ENCODE results near the gene CPB1.

Gene CPB1

DNA sequence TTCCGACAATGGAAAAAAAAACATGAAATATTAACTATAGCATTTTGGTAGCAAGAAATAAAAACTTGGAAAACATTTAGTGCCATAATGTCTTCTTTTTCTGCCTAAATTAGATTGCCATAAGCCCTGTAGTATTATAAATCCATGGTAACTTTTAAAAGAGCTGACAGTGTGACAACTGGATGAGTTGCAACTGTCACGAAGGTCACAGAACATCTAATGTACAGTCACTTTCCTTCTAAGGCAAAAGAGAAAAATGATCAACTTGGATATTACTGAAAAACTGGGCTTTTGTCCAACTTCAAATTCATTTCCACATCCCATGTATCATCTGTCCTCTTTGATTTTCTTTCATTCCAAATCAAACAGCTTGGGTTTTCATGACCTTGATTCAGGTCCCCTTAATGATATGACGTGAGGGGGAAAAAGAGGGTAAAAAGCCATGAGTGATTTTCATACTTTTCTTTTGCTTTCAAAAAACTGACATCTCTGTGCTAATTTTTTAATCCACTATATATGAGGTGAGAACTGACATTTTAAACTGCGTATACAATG lies 602 bp downstream of the CPB1 start:
- H3K4me3 ChIP-seq (ENCODE audit: low read depth in 1 of 5, low read length in 5 of 5), result no peak overlapping the region
- no peak overlapping the region for H3K27ac ChIP-seq (ENCODE audit: low read depth, low read length)
- no peaks in the 10 kb centered on the region for H3K27me3 ChIP-seq (ENCODE audit: control insufficient read depth in 5 of 5, insufficient read depth in 4 of 5, low read length in 5 of 5)
- no peak overlapping the region for H3K9ac ChIP-seq (ENCODE audit: low read length in 5 of 5)
- peaks cover 0 to 7% (median 3%) of the 10 kb centered on the region in 5 donors for H3K4me1 ChIP-seq (ENCODE audit: control insufficient read depth in 5 of 5, insufficient read depth in 5 of 5, low read length in 5 of 5)
- H3K9me3 ChIP-seq (ENCODE audit: control insufficient read depth in 5 of 5, low read length in 5 of 5), result no peaks in the 10 kb centered on the region
- no peaks in the 10 kb centered on the region for H3K36me3 ChIP-seq (ENCODE audit: control insufficient read depth in 5 of 5, insufficient read depth in 5 of 5, low read length in 5 of 5)

DNA sequence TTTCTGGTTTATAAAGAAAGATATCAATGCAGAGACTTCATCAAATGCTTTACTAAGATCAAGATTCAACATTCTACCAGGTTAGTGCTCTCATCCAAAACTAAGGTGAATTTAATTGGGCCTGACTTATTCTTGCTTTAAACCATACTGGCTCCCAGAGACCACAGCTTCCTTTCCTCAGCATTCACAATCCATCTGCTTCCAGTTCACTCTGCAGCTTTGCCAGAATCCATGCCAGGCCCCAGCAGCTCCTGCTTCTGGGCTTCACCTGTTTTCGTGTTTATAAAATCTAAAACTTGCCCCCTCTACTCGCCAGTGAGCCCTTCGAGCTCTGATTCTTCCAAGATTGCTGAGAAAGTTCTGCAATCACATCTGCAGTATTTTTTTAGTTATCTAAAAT lies 2.3 kb downstream of the CPB1 start:
- H3K9ac ChIP-seq (ENCODE audit: low read length in 5 of 5), result no peak overlapping the region
- H3K9me3 ChIP-seq (ENCODE audit: control insufficient read depth in 5 of 5, low read length in 5 of 5), result no peaks in the 10 kb centered on the region
- H3K27ac ChIP-seq (ENCODE audit: low read depth, low read length), result no peak overlapping the region
- H3K4me3 ChIP-seq (ENCODE audit: low read depth in 1 of 5, low read length in 5 of 5), result no peak overlapping the region
- H3K36me3 ChIP-seq (ENCODE audit: control insufficient read depth in 5 of 5, insufficient read depth in 5 of 5, low read length in 5 of 5), result no peaks in the 10 kb centered on the region
- H3K4me1 ChIP-seq (ENCODE audit: control insufficient read depth in 5 of 5, insufficient read depth in 5 of 5, low read length in 5 of 5), result peaks cover 0 to 7% (median 3%) of the 10 kb centered on the region in 5 donors
- H3K27me3 ChIP-seq (ENCODE audit: control insufficient read depth in 5 of 5, insufficient read depth in 4 of 5, low read length in 5 of 5), result no peaks in the 10 kb centered on the region

DNA sequence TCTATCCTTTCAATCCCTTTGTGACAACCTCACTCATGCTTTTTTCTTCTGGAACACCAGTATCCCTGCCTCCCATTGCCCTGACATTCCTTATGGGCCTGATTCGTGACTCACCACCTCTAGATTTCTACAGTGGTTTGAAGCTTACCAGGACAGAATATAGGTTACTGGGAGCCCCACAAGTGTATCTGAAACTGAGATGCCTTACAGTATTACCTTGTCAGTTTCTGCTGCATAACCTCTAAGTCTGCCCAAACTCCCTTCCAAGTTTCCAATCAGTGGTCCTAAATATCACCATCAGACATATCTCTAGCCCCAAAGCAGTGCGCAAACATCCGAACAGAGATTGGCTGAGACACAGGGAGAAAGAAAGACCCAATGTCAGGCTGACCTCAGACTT lies 5.6 kb downstream of the CPB1 start:
- no peaks in the 10 kb centered on the region for H3K27me3 ChIP-seq (ENCODE audit: control insufficient read depth in 5 of 5, insufficient read depth in 4 of 5, low read length in 5 of 5)
- H3K9me3 ChIP-seq (ENCODE audit: control insufficient read depth in 5 of 5, low read length in 5 of 5), result no peaks in the 10 kb centered on the region
- H3K27ac ChIP-seq (ENCODE audit: low read depth, low read length), result no peak overlapping the region
- H3K4me3 ChIP-seq (ENCODE audit: low read depth in 1 of 5, low read length in 5 of 5), result no peak overlapping the region
- no peak overlapping the region for H3K9ac ChIP-seq (ENCODE audit: low read length in 5 of 5)
- H3K4me1 ChIP-seq (ENCODE audit: control insufficient read depth in 5 of 5, insufficient read depth in 5 of 5, low read length in 5 of 5), result peaks cover 0 to 5% (median 0%) of the 10 kb centered on the region in 5 donors
- no peaks in the 10 kb centered on the region for H3K36me3 ChIP-seq (ENCODE audit: control insufficient read depth in 5 of 5, insufficient read depth in 5 of 5, low read length in 5 of 5)

DNA sequence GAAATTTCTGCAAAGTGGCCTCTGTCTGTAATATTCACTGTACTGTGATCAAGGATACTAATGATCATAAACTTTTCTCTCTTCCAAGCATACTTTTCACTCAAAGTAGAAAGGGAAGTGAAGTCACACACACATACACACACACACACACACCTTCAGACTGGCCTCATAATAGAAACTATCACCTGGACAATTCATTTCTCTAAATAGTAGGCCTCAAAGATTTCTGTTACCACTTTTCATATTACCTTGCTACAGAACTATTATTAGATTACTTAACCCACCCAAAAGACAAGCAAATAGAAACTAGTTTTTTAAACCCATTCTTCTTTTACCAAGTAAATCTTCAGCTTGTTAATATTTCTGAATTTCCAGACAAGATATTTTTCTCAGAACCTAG lies 12.2 kb downstream of the CPB1 start:
- no peak overlapping the region for H3K9ac ChIP-seq (ENCODE audit: low read length in 5 of 5)
- H3K4me1 ChIP-seq (ENCODE audit: control insufficient read depth in 5 of 5, insufficient read depth in 5 of 5, low read length in 5 of 5), result no peaks in the 10 kb centered on the region
- no peaks in the 10 kb centered on the region for H3K36me3 ChIP-seq (ENCODE audit: control insufficient read depth in 5 of 5, insufficient read depth in 5 of 5, low read length in 5 of 5)
- no peak overlapping the region for H3K4me3 ChIP-seq (ENCODE audit: low read depth in 1 of 5, low read length in 5 of 5)
- H3K27ac ChIP-seq (ENCODE audit: low read depth, low read length), result no peak overlapping the region
- peaks cover 0 to 5% (median 0%) of the 10 kb centered on the region in 5 donors for H3K9me3 ChIP-seq (ENCODE audit: control insufficient read depth in 5 of 5, low read length in 5 of 5)
- no peaks in the 10 kb centered on the region for H3K27me3 ChIP-seq (ENCODE audit: control insufficient read depth in 5 of 5, insufficient read depth in 4 of 5, low read length in 5 of 5)

DNA sequence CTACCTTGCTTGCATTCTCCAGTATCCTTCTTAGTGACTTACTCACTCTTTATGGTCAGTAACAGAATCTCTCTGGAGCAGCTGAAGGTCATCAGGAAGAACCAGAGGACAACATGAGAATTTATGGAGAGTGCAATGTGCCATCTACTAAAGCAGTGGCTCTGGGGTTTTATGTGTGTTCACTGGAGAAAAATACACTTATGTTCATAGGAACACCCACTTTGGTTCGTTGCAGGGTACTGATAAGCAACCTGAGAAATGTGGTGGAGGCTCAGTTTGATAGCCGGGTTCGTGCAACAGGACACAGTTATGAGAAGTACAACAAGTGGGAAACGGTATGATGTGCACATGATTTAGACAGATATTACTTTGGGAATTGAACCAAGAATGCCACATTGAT lies 12.8 kb downstream of the CPB1 start:
- Histone ChIP-seq H3K9ac (ENCODE audit: low read length in 5 of 5) (no peak overlapping the region), H3K27me3 (ENCODE audit: control insufficient read depth in 5 of 5, insufficient read depth in 4 of 5, low read length in 5 of 5) (no peaks in the 10 kb centered on the region), H3K9me3 (ENCODE audit: control insufficient read depth in 5 of 5, low read length in 5 of 5) (peaks cover 0 to 5% (median 0%) of the 10 kb centered on the region in 5 donors), H3K4me1 (ENCODE audit: control insufficient read depth in 5 of 5, insufficient read depth in 5 of 5, low read length in 5 of 5) (no peaks in the 10 kb centered on the region), H3K27ac (ENCODE audit: low read depth, low read length) (no peak overlapping the region), H3K4me3 (ENCODE audit: low read depth in 1 of 5, low read length in 5 of 5) (no peak overlapping the region), H3K36me3 (ENCODE audit: control insufficient read depth in 5 of 5, insufficient read depth in 5 of 5, low read length in 5 of 5) (no peaks in the 10 kb centered on the region)

DNA sequence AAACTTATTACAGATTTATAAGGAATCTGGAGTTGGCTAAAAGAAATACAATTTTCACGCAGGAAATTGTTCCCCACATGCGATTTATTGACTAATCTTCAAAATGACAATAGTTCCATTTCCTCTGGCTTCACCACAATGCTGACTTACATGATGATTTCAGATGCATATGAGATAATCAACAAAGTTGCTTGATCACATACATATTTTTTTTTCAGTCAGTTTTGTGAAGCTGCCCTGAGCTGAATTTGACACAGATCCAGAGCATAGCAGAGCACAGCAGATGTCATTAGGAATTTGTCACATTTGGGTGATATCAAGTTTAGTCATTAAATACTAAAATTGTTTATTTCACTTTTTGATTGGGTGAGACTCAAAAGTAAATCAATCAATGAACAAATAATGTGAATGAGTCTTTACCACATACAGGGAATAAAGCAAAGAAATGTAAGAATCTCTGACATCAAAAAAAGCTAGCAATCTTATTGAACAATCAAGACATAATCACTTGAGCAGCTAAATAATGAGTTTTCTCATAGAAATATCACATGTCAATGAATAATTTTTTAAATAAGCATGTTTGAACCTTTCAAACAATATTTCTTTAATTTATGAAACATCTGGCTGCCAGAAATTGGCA lies 18.3 kb downstream of the CPB1 start:
- Histone ChIP-seq H3K27me3 (ENCODE audit: control insufficient read depth in 5 of 5, insufficient read depth in 4 of 5, low read length in 5 of 5) (no peaks in the 10 kb centered on the region), H3K4me3 (ENCODE audit: low read depth in 1 of 5, low read length in 5 of 5) (no peak overlapping the region), H3K9ac (ENCODE audit: low read length in 5 of 5) (no peak overlapping the region), H3K36me3 (ENCODE audit: control insufficient read depth in 5 of 5, insufficient read depth in 5 of 5, low read length in 5 of 5) (no peaks in the 10 kb centered on the region), H3K9me3 (ENCODE audit: control insufficient read depth in 5 of 5, low read length in 5 of 5) (no peaks in the 10 kb centered on the region), H3K27ac (ENCODE audit: low read depth, low read length) (no peak overlapping the region), H3K4me1 (ENCODE audit: control insufficient read depth in 5 of 5, insufficient read depth in 5 of 5, low read length in 5 of 5) (no peaks in the 10 kb centered on the region)

DNA sequence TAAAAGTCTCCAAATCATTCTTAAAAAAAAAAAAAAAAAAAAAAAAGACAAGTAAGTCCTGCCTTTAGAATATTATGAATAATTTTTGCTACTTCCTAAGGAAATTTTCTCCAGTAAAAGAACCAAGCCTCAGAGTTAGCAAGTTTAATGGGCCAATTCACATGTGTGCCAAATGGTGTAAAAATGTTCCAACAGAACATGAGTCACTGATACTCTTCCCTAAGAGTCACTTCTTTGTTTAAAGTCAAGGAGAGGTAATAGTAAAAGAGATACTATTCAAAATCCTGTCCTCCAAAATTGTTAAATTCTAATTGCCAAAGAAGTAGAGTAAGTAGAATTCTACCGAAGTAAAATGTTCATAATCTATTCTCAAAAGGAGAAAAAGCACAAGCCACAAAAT lies 19.7 kb downstream of the CPB1 start:
- no peak overlapping the region for H3K27ac ChIP-seq (ENCODE audit: low read depth, low read length)
- H3K4me1 ChIP-seq (ENCODE audit: control insufficient read depth in 5 of 5, insufficient read depth in 5 of 5, low read length in 5 of 5), result peaks cover 0 to 3% (median 2%) of the 10 kb centered on the region in 5 donors
- H3K9ac ChIP-seq (ENCODE audit: low read length in 5 of 5), result no peak overlapping the region

DNA sequence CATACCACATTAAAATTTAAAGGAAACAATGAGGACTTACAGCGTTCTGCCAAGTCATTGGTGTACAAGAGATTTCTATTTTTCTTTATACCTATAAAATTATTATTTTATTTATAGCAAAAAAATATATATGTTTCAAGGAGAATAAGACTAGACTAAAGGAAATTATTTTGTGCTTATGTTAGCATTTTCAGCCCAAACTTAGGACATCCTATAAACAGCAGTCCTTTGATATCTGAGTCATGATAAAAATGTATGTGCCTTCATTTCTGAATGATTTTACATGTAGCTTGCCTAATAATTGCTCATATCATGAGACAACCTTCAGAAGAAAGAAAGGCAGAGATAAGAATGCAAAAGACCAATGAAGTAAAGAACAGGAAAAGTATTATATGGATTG lies 20.8 kb downstream of the CPB1 start:
- Histone ChIP-seq H3K9ac (ENCODE audit: low read length in 5 of 5) (no peak overlapping the region), H3K27ac (ENCODE audit: low read depth, low read length) (no peak overlapping the region), H3K4me3 (ENCODE audit: low read depth in 1 of 5, low read length in 5 of 5) (no peak overlapping the region), H3K27me3 (ENCODE audit: control insufficient read depth in 5 of 5, insufficient read depth in 4 of 5, low read length in 5 of 5) (no peaks in the 10 kb centered on the region), H3K36me3 (ENCODE audit: control insufficient read depth in 5 of 5, insufficient read depth in 5 of 5, low read length in 5 of 5) (no peaks in the 10 kb centered on the region), H3K4me1 (ENCODE audit: control insufficient read depth in 5 of 5, insufficient read depth in 5 of 5, low read length in 5 of 5) (peaks cover 0 to 6% (median 5%) of the 10 kb centered on the region in 5 donors), H3K9me3 (ENCODE audit: control insufficient read depth in 5 of 5, low read length in 5 of 5) (no peaks in the 10 kb centered on the region)

More for the DNA sequence above, 19.7 kb downstream of the CPB1 start:
- Histone ChIP-seq H3K9me3 (ENCODE audit: control insufficient read depth in 5 of 5, low read length in 5 of 5) (no peaks in the 10 kb centered on the region), H3K27me3 (ENCODE audit: control insufficient read depth in 5 of 5, insufficient read depth in 4 of 5, low read length in 5 of 5) (no peaks in the 10 kb centered on the region), H3K4me3 (ENCODE audit: low read depth in 1 of 5, low read length in 5 of 5) (no peak overlapping the region), H3K36me3 (ENCODE audit: control insufficient read depth in 5 of 5, insufficient read depth in 5 of 5, low read length in 5 of 5) (no peaks in the 10 kb centered on the region)

DNA sequence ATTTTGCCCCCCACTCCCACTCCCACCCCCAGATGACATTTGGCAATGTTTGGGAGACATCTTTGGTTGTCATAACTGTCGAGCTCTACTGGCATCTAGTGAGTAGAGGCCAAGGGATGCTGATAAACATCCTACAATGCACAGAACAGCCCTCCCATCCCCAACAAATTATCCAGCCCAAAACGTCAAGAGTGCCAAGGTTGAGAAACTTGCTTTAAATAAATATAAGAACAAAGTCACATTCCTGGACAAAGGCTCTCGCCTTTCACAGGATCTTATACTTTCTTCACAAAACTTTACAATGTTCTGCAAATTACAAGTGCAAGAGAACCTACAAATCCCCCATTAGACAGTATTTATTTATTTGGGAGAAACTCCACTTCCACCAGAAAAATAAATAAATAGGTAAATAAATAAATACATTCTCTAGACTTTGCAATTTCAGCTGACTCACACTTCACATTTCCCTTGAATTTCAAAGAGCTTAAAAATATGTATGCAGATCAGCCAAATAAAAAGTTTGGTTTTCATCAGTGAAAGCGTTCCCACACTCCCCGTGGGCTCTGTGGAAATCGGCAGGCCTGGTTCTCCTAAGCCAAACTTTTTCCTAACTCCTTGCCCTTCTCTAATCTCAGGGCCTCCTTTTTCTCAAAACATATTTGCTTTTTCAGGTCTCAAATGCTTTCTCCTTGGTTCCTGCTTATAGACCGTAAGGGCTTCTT lies 24.8 kb downstream of the CPB1 start:
- no peaks in the 10 kb centered on the region for H3K9me3 ChIP-seq (ENCODE audit: control insufficient read depth in 5 of 5, low read length in 5 of 5)
- H3K4me3 ChIP-seq (ENCODE audit: low read depth in 1 of 5, low read length in 5 of 5), result no peak overlapping the region
- no peaks in the 10 kb centered on the region for H3K27me3 ChIP-seq (ENCODE audit: control insufficient read depth in 5 of 5, insufficient read depth in 4 of 5, low read length in 5 of 5)
- H3K4me1 ChIP-seq (ENCODE audit: control insufficient read depth in 5 of 5, insufficient read depth in 5 of 5, low read length in 5 of 5), result peaks cover 0 to 21% (median 13%) of the 10 kb centered on the region in 5 donors
- no peak overlapping the region for H3K27ac ChIP-seq (ENCODE audit: low read depth, low read length)
- H3K36me3 ChIP-seq (ENCODE audit: control insufficient read depth in 5 of 5, insufficient read depth in 5 of 5, low read length in 5 of 5), result no peaks in the 10 kb centered on the region
- H3K9ac ChIP-seq (ENCODE audit: low read length in 5 of 5), result no peak overlapping the region

DNA sequence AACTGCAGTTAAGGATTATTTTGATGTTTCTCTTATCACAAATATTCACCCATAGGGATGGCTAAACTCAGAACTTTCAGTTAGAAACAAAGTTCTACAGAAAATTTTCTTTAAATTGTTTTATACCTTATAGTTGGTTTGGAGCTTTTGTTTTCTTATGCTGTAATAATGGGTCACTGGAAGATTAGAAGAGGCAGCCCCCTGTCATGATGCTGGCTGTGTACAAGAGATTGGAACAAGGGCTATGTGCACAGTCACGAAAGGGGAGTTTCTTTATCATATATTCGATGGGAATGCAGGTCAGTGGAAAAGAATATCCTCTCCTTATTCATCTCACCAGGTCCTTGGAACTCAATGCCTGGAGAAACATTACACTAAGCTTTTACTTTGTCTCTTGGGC lies 25.5 kb downstream of the CPB1 start:
- Histone ChIP-seq H3K4me1 (ENCODE audit: control insufficient read depth in 5 of 5, insufficient read depth in 5 of 5, low read length in 5 of 5) (peaks cover 0 to 21% (median 14%) of the 10 kb centered on the region in 5 donors), H3K4me3 (ENCODE audit: low read depth in 1 of 5, low read length in 5 of 5) (no peak overlapping the region), H3K27me3 (ENCODE audit: control insufficient read depth in 5 of 5, insufficient read depth in 4 of 5, low read length in 5 of 5) (no peaks in the 10 kb centered on the region), H3K9ac (ENCODE audit: low read length in 5 of 5) (no peak overlapping the region), H3K36me3 (ENCODE audit: control insufficient read depth in 5 of 5, insufficient read depth in 5 of 5, low read length in 5 of 5) (no peaks in the 10 kb centered on the region), H3K27ac (ENCODE audit: low read depth, low read length) (no peak overlapping the region), H3K9me3 (ENCODE audit: control insufficient read depth in 5 of 5, low read length in 5 of 5) (no peaks in the 10 kb centered on the region)
